ENCODE data around the gene CNTNAP3.
"Not testable (repeated sequence)": the region's sequence is repeated elsewhere in the genome, so short reads cannot be mapped to it uniquely, and the experiment has no call there.

CNTNAP3 gene

DNA sequence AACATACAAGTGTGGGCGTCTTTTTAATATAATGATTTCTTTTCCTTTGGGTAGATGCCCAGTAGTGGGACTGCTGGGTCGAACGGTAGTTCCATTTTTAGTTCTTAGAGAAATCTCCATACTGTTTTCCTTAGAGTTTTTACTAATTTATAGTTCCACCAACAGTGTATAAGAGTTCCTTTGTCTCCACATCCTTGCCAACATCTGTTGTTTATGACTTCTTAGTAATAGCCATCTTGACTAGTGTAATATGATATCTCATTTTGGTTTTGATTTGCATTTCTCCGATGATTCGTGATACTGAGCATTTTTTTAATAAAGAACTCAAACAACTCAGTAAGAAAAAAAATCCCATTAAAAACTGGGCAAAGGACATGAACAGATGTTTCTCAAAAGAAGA, 225.0 kb downstream of the CNTNAP3 start:
- DNase-seq = not testable (repeated sequence)

- DNase-seq = not testable (repeated sequence)
Observed at GRCh38 chr9:39054453-39054852, 233.5 kb downstream of the CNTNAP3 start.

DNA sequence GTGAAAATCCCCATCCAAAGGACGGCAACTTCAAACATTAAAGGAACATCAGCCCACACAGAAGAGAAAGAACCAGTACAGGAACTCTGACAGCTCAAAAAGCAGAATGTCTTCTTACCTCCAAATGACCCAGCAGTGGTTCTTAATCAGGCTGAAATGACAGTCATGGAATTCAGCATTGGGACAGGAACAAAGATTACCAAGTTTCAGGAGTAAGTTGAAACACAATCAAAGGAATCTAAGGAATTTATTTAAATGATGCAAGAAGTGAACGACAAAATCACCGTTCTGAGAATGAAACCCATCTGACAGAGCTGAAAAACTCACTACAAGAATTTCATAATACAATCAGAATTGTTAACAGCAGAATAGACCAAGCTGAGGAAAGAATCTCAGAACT, 241.1 kb downstream of the CNTNAP3 start:
- not testable (repeated sequence) for DNase-seq

GRCh38 chr9:39042352-39042803, 245.6 kb downstream of the CNTNAP3 start:
- DNase-seq = not testable (repeated sequence)

DNA sequence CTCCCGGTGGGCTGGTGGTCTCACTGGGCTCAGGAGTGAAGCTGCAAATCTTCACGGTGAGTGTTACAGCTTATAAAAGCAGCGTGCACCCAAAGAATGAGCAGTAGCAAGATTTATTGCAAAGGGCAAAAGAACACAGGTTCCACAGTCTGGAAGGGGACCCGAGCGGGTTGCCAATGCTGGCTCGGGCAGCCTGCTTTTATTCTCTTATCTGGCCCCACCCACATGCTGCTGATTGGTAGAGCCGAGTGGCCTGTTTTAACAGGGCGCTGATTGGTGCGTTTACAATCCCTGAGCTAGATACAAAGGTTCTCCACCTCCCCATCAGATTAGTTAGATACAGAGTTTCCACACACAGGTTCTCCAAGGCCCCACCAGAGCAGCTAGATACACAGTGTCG, 246.2 kb downstream of the CNTNAP3 start:
- DNase-seq = not testable (repeated sequence)

GRCh38 chr9:39039148-39039547, 248.8 kb downstream of the CNTNAP3 start:
- not testable (repeated sequence) for DNase-seq

DNA sequence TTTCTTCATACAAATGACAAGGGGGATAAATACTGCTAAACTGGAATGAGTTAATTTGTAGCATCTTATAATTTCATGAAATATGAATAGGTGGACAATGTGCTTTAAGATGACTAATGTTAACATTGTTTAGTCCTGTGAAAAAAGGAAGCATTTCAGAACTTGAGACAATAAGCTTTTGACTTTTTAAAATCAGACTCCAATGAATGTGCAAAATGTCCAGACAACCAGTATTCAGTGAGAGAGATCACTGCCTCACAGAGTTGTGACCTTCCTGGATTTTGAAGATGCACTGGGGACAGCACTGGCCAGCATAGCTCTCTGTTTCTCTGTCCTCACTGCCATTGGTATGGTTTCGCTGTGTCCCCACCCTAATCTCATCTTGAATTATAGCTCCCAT, 249.7 kb downstream of the CNTNAP3 start:
- not testable (repeated sequence) for DNase-seq

DNA sequence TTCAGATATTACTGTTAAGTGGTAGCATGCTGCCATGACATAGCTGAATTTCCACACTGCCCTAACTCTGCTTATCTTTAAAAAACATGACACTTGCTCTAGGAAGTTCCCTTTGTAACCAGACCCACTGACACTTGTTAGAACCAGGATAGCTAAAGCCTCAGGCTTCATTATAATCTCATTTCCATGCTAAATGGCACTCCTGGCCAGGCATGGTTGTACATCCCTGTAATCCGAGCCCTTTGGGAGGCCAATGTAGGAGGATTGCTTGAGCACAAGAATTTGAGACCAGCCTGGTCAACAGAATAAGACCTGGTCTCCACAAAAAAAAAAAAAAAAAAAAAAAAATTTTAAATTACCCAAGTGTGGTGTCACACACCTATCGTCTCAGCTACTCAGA, 254.1 kb downstream of the CNTNAP3 start:
- not testable (repeated sequence) for DNase-seq

DNA sequence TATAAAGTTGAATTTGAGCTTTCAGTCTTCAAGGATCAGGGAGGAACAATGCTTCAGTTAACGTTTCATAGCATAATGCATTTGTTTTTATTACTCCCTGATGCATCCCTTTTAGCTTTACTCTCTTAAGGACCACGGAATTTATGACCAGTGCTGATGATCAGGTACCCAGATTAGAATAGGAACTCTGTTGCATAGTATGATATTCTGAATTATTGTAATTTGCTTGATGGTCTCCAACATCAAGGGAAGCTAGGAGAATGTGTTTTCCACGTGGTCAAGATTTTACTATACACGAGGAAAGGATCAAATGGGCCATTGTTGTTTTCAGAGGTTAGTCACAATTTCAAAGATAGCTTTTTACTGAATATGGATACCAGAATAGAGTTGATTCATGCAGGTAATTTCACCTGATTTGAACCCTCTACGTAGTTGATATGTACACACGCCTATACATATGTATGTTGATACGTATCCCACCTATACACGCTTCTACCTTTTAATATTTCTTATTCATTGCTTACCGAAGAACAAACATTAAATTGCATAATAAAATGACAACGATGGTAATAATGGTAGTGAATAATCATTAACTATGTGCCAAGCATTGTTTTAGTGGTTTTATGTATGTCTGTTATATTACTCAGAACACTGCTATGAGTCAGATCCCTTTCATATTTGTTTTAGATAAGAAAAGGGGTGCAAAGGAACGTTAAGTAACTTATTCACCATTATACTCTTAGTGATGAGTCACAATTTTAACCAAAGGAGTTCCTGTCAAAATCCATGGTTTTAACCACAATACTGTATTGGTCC, 257.6 kb downstream of the CNTNAP3 start:
- not testable (repeated sequence) for DNase-seq

DNA sequence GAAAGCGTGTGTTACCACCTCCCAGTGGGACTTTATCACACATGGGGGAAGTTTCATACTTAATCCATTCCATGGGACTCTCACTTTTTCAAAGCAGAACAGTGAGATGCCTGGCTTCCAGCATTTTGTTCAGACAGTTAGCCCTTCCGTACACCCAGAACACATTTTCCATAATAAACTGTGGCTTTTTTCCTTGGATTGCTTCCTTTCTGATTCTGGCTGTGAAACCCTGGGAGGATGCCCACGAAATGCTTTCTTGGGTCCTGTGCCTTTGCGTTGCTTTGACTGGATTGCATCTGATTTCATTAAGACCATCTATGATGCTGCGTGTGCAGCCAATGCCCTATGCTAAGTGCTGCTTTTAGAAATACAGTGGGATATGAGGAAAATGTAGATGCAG, 259.1 kb downstream of the CNTNAP3 start:
- not testable (repeated sequence) for DNase-seq

- DNase-seq = not testable (repeated sequence)
Observed at GRCh38 chr9:39028168-39028567, 259.8 kb downstream of the CNTNAP3 start.

GRCh38 chr9:39025911-39026588, 261.9 kb downstream of the CNTNAP3 start:
- not testable (repeated sequence) for DNase-seq
